AG08395 (cell line): ENCODE measurements around the gene SLC9C1.

ENCODE experiments used
- DNase-seq: peaks from one replicate; pipeline ENCODE4 v3.0.0; 2012; ENCODE audit warnings: mixed read lengths, low spot score

SLC9C1 gene

GRCh38 chr3:112306825-112307224, 12.8 kb upstream of the SLC9C1 start:
- DNase-seq, result no peak

GRCh38 chr3:112304611-112305010, 10.6 kb upstream of the SLC9C1 start:
- peak; percentile 4 for DNase-seq

GRCh38 chr3:112303764-112304325, 9.8 kb upstream of the SLC9C1 start:
- peak; percentile 5 for DNase-seq

GRCh38 chr3:112302881-112303763, 9.1 kb upstream of the SLC9C1 start:
- DNase-seq, result no peak

- DNase-seq, result no peak
Observed at GRCh38 chr3:112302150-112302830, 8.3 kb upstream of the SLC9C1 start.

- no peak for DNase-seq
Observed at GRCh38 chr3:112298781-112299180, 4.8 kb upstream of the SLC9C1 start.

GRCh38 chr3:112297714-112298113, 3.7 kb upstream of the SLC9C1 start:
- DNase-seq, result no peak

GRCh38 chr3:112289011-112289410, 5.0 kb downstream of the SLC9C1 start:
- no peak for DNase-seq

GRCh38 chr3:112280266-112280665, 13.8 kb downstream of the SLC9C1 start:
- DNase-seq, result no peak

GRCh38 chr3:112273536-112273935, 20.5 kb downstream of the SLC9C1 start:
- no peak for DNase-seq

- no peak for DNase-seq
Observed at GRCh38 chr3:112261742-112262141, 32.3 kb downstream of the SLC9C1 start.

GRCh38 chr3:112260563-112260962, 33.5 kb downstream of the SLC9C1 start:
- DNase-seq, result no peak

- no peak for DNase-seq
Observed at GRCh38 chr3:112253301-112253971, 40.6 kb downstream of the SLC9C1 start.

- DNase-seq, result no peak
Observed at GRCh38 chr3:112247900-112248299, 46.1 kb downstream of the SLC9C1 start.

- no peak for DNase-seq
Observed at GRCh38 chr3:112247350-112247749, 46.7 kb downstream of the SLC9C1 start.

GRCh38 chr3:112233083-112233482, 60.9 kb downstream of the SLC9C1 start:
- no peak for DNase-seq

GRCh38 chr3:112231727-112232126, 62.3 kb downstream of the SLC9C1 start:
- no peak for DNase-seq

- no peak for DNase-seq
Observed at GRCh38 chr3:112230033-112230432, 64.0 kb downstream of the SLC9C1 start.

GRCh38 chr3:112228786-112229185, 65.2 kb downstream of the SLC9C1 start:
- no peak for DNase-seq

- DNase-seq, result no peak
Observed at GRCh38 chr3:112200317-112200666, 93.7 kb downstream of the SLC9C1 start.

- no peak for DNase-seq
Observed at GRCh38 chr3:112199622-112200316, 94.2 kb downstream of the SLC9C1 start.

- no peak for DNase-seq
Observed at GRCh38 chr3:112197131-112197530, 96.9 kb downstream of the SLC9C1 start.
